AG10803 (cell line): ENCODE measurements around the gene FYN.

Experiments
- DNase-seq: peaks from one replicate; pipeline ENCODE4 v3.0.0; 2010; ENCODE audit warnings: low read depth
- H3K4me3 ChIP-seq: 2 replicates; pipeline ENCODE4 v1.5.1; 2011; ENCODE audit warnings: mild to moderate bottlenecking, low read length, control low read depth
- CTCF ChIP-seq: conservative IDR thresholded peaks from 2 replicates; pipeline ENCODE4 v1.5.1; 2011; ENCODE audit warnings: mild to moderate bottlenecking, low read length, control low read depth, inconsistent platforms

The FYN gene

DNA sequence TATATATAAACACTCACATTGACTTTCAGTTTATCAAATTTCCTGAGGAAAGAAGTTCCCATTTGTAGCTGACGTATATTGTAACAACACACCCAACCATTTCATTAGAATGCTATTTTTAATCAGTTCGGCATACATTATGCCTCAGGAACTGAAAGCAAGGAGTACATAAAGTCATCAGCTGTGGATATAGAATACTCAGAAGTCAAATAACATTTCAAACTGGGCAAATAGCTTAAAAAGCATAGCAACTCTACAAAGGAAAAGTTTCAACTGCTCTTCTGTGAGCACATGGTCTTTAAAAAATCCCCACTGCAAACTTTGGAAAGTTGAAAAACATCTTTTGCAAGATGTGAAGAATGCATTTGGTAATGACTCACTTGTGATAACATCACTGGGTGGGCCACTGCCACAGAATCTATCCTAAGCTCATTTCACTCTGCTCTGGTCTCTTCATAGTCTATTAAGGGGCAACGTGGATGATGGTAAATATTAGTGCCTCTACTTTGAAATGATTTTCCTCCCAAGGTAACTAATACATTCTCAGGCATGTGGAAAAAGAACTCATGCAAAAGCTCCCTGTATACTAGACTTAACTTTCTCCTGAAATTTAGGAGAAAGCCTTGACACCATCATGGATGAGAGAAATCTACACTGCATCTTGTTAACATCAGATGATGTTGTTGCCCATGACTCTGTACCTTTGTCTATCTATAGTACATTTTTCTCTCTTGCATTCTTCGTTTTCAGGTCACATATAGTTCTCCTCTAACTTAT lies 49.2 kb downstream of the FYN start:
- H3K4me3 ChIP-seq: no peak overlapping the region
- peak; percentile 62 for DNase-seq
- TF ChIP-seq CTCF: no peak

- no peak for DNase-seq
- no peak for TF ChIP-seq CTCF
- no peak overlapping the region for H3K4me3 ChIP-seq
Observed at GRCh38 chr6:111823012-111823411, 50.2 kb downstream of the FYN start.

DNA sequence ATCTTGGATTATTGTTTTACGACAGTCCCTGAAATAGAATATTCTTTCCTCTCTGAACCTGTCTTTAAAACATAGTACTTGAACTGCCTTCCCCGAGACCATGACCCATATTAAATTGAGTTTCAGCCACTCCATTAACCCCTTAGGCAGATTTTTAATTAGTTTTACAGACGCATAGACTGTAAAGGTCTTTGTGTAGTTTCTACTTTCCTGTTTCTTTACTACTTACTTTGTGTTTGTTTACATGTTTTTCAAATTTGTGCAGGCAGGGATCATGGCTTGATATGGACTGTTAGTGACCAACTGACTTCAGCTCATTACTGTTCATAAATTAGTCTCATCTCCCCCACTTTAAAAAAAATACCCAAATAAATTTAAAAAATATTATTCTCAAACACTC lies 53.8 kb downstream of the FYN start:
- no peak for TF ChIP-seq CTCF
- no peak for DNase-seq
- no peak overlapping the region for H3K4me3 ChIP-seq

DNA sequence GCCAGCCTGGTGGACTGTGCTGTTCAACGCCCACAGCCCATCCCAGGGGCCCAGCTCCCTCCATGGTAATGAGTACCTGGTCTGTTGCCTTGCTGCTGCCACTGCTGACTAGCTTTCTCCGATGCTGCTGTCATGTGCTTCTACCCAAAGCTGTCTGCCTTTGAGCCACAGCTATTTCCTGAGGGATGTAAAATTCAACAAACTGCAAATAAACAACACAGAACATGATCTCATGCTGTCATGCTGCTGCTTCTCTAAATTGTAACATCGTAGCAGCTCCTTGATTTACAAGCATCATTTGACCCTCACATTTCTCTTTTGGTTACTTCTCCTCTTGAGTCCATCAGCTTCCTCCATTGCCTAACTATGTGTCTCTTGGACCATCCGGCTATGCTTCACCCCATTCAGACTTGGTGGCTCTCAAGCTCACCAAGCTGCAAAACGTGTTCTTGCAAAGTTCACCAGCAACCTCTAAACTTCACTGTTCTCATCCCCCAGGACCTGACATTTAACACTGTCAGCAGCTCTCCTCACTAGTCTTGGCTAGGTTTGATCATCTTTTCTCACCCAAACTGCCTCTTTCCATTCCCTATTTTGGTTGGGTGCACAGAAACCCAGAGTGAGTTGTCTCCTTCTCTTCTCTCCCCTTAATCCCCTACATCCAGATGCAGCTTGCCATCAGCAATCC lies 54.6 kb downstream of the FYN start:
- TF ChIP-seq CTCF: no peak
- DNase-seq: peak; percentile 48
- no peak overlapping the region for H3K4me3 ChIP-seq

- no peak for TF ChIP-seq CTCF
- no peak for DNase-seq
- no peak overlapping the region for H3K4me3 ChIP-seq
Observed at GRCh38 chr6:111817451-111818120, 55.7 kb downstream of the FYN start.

- no peak for DNase-seq
- H3K4me3 ChIP-seq: no peak overlapping the region
- TF ChIP-seq CTCF: no peak
Observed at GRCh38 chr6:111813677-111814310, 59.5 kb downstream of the FYN start.
